ENCODE results near the gene OPTC.
A peak's percentile ranks its signal among the peaks of the same experiment; 100 is the strongest.

Gene OPTC

DNA sequence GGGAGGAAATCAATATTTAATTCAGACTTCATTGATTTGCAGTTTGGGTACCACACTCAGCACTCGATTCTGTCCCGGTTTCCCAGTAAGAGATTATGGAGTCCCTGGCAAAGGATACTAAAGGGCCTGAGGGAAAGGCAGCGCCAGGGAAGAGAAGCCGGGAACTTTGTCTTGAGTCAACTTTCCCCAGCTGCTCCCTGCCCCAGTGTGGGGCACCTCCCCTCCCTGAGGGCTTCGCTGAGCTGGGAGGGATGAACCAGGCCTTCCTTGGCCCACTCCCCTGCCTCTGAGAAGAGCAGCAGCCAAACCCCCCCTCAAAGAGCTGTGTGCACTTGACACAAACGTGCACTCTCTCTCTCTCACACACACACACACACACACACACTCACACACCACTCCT is 32.6 kb downstream of the OPTC start:
- H2BK5ac ChIP-seq (ENCODE audit: low read length): no peak overlapping the region
- no peak overlapping the region for H3K9ac ChIP-seq (ENCODE audit: low read length)
- no peaks in the 10 kb centered on the region for H3K4me1 ChIP-seq (ENCODE audit: control insufficient read depth, low read depth, low read length)
- no peaks in the 10 kb centered on the region for H3K79me1 ChIP-seq (ENCODE audit: low read length)
- H3K4ac ChIP-seq (ENCODE audit: low read depth, low read length): no peak overlapping the region
- no peak overlapping the region for H2AK5ac ChIP-seq (ENCODE audit: low read length)
- no peak overlapping the region for H2BK15ac ChIP-seq (replicated peaks; ENCODE audit: low read depth)
- H3K56ac ChIP-seq (ENCODE audit: low read length): peak overlapping the region; percentile 5
- H3K79me2 ChIP-seq (ENCODE audit: control insufficient read depth, insufficient read depth, low read length): no peaks in the 10 kb centered on the region
- no peak overlapping the region for H4K8ac ChIP-seq (ENCODE audit: low read depth, low read length)
- no peak overlapping the region for H3K4me2 ChIP-seq (ENCODE audit: low read length)
- no CpG with 5 or more reads among the region's 6 CpGs for WGBS (ENCODE audit: extremely low coverage, insufficient coverage, low lambda C conversion rate)
- H3K27ac ChIP-seq (ENCODE audit: low read depth, low read length): no peak overlapping the region
- H3K36me3 ChIP-seq (ENCODE audit: control insufficient read depth, insufficient read depth, low read length): no peaks in the 10 kb centered on the region
- H4K5ac ChIP-seq (ENCODE audit: low read length): no peak overlapping the region
- no peak overlapping the region for H3K23ac ChIP-seq (ENCODE audit: low read length)
- DNase-seq: no peak
- no peaks in the 10 kb centered on the region for H3K27me3 ChIP-seq (ENCODE audit: insufficient read depth, low read length, poor library complexity)
- no peak overlapping the region for H2BK120ac ChIP-seq (ENCODE audit: low read depth, low read length)
- no peak overlapping the region for H3K4me3 ChIP-seq (ENCODE audit: low read length)
- H3K18ac ChIP-seq (ENCODE audit: low read length): no peak overlapping the region

DNA sequence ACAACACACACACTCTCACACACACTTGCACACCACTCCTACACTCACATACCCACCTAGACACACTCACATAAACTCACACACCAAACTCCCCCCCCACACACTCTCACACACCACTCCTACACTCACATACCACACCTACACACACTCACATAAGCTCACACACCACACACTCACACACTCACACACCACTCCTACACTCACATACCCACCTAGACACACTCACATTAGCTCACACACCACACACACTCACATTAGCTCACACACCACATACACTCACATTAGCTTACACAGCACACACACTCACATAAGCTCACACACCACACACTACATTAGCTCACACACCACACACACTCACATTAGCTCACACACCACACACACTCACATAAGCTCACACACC is 33.1 kb downstream of the OPTC start:
- no peak overlapping the region for H3K23ac ChIP-seq (ENCODE audit: low read length)
- H2BK15ac ChIP-seq (replicated peaks; ENCODE audit: low read depth): no peak overlapping the region
- DNase-seq: no peak
- no peaks in the 10 kb centered on the region for H3K4me1 ChIP-seq (ENCODE audit: control insufficient read depth, low read depth, low read length)
- H3K27ac ChIP-seq (ENCODE audit: low read depth, low read length): no peak overlapping the region
- H3K36me3 ChIP-seq (ENCODE audit: control insufficient read depth, insufficient read depth, low read length): no peaks in the 10 kb centered on the region
- H3K4me2 ChIP-seq (ENCODE audit: low read length): no peak overlapping the region
- no peak overlapping the region for H3K9ac ChIP-seq (ENCODE audit: low read length)
- H3K79me2 ChIP-seq (ENCODE audit: control insufficient read depth, insufficient read depth, low read length): no peaks in the 10 kb centered on the region
- H3K4ac ChIP-seq (ENCODE audit: low read depth, low read length): no peak overlapping the region
- H3K27me3 ChIP-seq (ENCODE audit: insufficient read depth, low read length, poor library complexity): no peaks in the 10 kb centered on the region
- H3K18ac ChIP-seq (ENCODE audit: low read length): no peak overlapping the region
- no peaks in the 10 kb centered on the region for H3K79me1 ChIP-seq (ENCODE audit: low read length)
- H2BK5ac ChIP-seq (ENCODE audit: low read length): no peak overlapping the region
- H3K56ac ChIP-seq (ENCODE audit: low read length): peak overlapping the region; percentile 5
- no peak overlapping the region for H2BK120ac ChIP-seq (ENCODE audit: low read depth, low read length)
- H2AK5ac ChIP-seq (ENCODE audit: low read length): no peak overlapping the region
- no peak overlapping the region for H3K4me3 ChIP-seq (ENCODE audit: low read length)
- H4K5ac ChIP-seq (ENCODE audit: low read length): no peak overlapping the region
- no peak overlapping the region for H4K8ac ChIP-seq (ENCODE audit: low read depth, low read length)

GRCh38 chr1:203528063-203528462 is 34.1 kb downstream of the OPTC start:
- Histone ChIP-seq H3K4ac (ENCODE audit: low read depth, low read length) (no peak overlapping the region), H3K4me3 (ENCODE audit: low read length) (no peak overlapping the region), H3K27me3 (ENCODE audit: insufficient read depth, low read length, poor library complexity) (no peaks in the 10 kb centered on the region), H3K4me1 (ENCODE audit: control insufficient read depth, low read depth, low read length) (no peaks in the 10 kb centered on the region), H4K8ac (ENCODE audit: low read depth, low read length) (no peak overlapping the region), H3K27ac (ENCODE audit: low read depth, low read length) (no peak overlapping the region), H2BK15ac (replicated peaks; ENCODE audit: low read depth) (no peak overlapping the region), H2BK5ac (ENCODE audit: low read length) (no peak overlapping the region), H3K23ac (ENCODE audit: low read length) (no peak overlapping the region), H3K4me2 (ENCODE audit: low read length) (no peak overlapping the region), H4K5ac (ENCODE audit: low read length) (no peak overlapping the region), H3K36me3 (ENCODE audit: control insufficient read depth, insufficient read depth, low read length) (no peaks in the 10 kb centered on the region), H3K18ac (ENCODE audit: low read length) (no peak overlapping the region), H3K56ac (ENCODE audit: low read length) (no peak overlapping the region), H3K79me1 (ENCODE audit: low read length) (no peaks in the 10 kb centered on the region), H3K79me2 (ENCODE audit: control insufficient read depth, insufficient read depth, low read length) (no peaks in the 10 kb centered on the region), H2AK5ac (ENCODE audit: low read length) (no peak overlapping the region), H2BK120ac (ENCODE audit: low read depth, low read length) (no peak overlapping the region), H3K9ac (ENCODE audit: low read length) (no peak overlapping the region)
- no CpG with 5 or more reads among the region's 3 CpGs for WGBS (ENCODE audit: extremely low coverage, insufficient coverage, low lambda C conversion rate)
- no peak for DNase-seq

DNA sequence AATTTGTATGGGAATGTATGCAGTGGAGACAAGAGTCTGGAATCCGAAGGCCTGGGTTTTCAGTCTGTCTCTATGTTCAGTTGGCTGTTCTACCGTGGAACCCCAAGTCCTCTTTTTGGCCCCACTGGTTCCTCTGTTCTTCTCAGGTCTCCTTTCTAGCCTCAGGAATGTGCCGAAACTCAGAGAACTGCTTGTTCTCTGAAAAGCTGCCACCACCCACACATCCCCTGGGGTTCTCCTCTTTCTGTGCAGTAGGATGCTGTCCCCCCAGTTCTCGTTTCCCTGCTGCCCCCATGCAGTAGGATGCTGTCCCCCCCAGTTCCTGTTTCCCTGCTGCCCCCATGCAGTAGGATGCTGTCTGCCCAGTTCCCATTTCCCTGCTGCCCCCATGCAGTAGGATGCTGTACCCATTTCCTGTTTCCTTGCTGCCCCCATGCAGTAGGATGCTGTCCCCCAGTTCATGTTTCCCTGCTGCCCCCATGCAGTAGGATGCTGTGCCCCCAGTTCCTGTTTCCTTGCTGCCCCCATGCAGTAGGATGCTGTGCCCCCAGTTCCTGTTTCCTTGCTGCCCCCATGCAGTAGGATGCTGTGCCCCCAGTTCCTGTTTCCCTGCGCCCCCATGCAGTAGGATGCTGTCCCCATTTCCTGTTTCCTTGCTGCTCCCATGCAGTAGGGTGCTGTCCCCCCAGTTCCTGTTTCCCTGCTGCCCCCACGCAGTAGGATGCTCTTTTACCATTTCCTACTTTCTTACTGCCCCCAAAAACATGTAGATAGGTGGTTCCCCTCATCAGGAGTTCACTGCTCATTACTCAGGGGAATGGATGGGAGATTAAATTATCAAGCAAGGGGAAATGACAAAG is 35.3 kb downstream of the OPTC start:
- no peaks in the 10 kb centered on the region for H3K36me3 ChIP-seq (ENCODE audit: control insufficient read depth, insufficient read depth, low read length)
- H3K27ac ChIP-seq (ENCODE audit: low read depth, low read length): no peak overlapping the region
- H3K4me3 ChIP-seq (ENCODE audit: low read length): no peak overlapping the region
- no peak overlapping the region for H3K18ac ChIP-seq (ENCODE audit: low read length)
- H3K56ac ChIP-seq (ENCODE audit: low read length): no peak overlapping the region
- H3K9ac ChIP-seq (ENCODE audit: low read length): no peak overlapping the region
- no peaks in the 10 kb centered on the region for H3K79me2 ChIP-seq (ENCODE audit: control insufficient read depth, insufficient read depth, low read length)
- no peak overlapping the region for H3K4ac ChIP-seq (ENCODE audit: low read depth, low read length)
- no peaks in the 10 kb centered on the region for H3K4me1 ChIP-seq (ENCODE audit: control insufficient read depth, low read depth, low read length)
- H3K23ac ChIP-seq (ENCODE audit: low read length): no peak overlapping the region
- H2AK5ac ChIP-seq (ENCODE audit: low read length): no peak overlapping the region
- H2BK5ac ChIP-seq (ENCODE audit: low read length): no peak overlapping the region
- no peak overlapping the region for H4K5ac ChIP-seq (ENCODE audit: low read length)
- no peaks in the 10 kb centered on the region for H3K79me1 ChIP-seq (ENCODE audit: low read length)
- H2BK120ac ChIP-seq (ENCODE audit: low read depth, low read length): no peak overlapping the region
- H2BK15ac ChIP-seq (replicated peaks; ENCODE audit: low read depth): no peak overlapping the region
- H3K27me3 ChIP-seq (ENCODE audit: insufficient read depth, low read length, poor library complexity): no peaks in the 10 kb centered on the region
- no peak for DNase-seq
- no peak overlapping the region for H4K8ac ChIP-seq (ENCODE audit: low read depth, low read length)
- no peak overlapping the region for H3K4me2 ChIP-seq (ENCODE audit: low read length)
- no CpG with 5 or more reads among the region's 6 CpGs for WGBS (ENCODE audit: extremely low coverage, insufficient coverage, low lambda C conversion rate)

DNA sequence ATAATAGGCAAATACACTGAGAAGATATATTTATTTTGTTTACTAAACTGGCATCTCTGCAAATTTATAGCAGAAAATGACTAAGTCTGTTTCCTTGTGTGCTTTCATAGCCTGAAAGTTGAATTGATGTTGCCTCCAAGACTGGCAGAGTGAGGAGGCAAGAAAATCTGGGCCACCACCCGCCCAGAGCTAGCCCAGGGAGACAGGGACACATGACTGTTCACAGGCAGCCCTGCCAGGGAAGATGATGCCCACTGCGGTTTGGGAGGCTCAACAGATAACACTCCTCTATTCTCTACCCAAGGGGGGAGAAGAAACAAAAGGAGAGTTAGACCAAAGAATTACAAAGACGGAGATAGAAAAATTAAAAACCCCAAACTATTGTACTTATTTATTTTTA is 37.1 kb downstream of the OPTC start:
- Histone ChIP-seq H3K4ac (ENCODE audit: low read depth, low read length) (no peak overlapping the region), H2BK120ac (ENCODE audit: low read depth, low read length) (no peak overlapping the region), H2BK5ac (ENCODE audit: low read length) (no peak overlapping the region), H3K36me3 (ENCODE audit: control insufficient read depth, insufficient read depth, low read length) (no peaks in the 10 kb centered on the region), H3K4me3 (ENCODE audit: low read length) (no peak overlapping the region), H3K27me3 (ENCODE audit: insufficient read depth, low read length, poor library complexity) (no peaks in the 10 kb centered on the region), H3K18ac (ENCODE audit: low read length) (no peak overlapping the region), H3K23ac (ENCODE audit: low read length) (no peak overlapping the region), H4K8ac (ENCODE audit: low read depth, low read length) (no peak overlapping the region), H3K79me2 (ENCODE audit: control insufficient read depth, insufficient read depth, low read length) (no peaks in the 10 kb centered on the region), H3K27ac (ENCODE audit: low read depth, low read length) (no peak overlapping the region), H3K56ac (ENCODE audit: low read length) (no peak overlapping the region), H2AK5ac (ENCODE audit: low read length) (no peak overlapping the region), H3K4me1 (ENCODE audit: control insufficient read depth, low read depth, low read length) (no peaks in the 10 kb centered on the region), H3K4me2 (ENCODE audit: low read length) (no peak overlapping the region), H3K79me1 (ENCODE audit: low read length) (no peaks in the 10 kb centered on the region), H4K5ac (ENCODE audit: low read length) (no peak overlapping the region), H2BK15ac (replicated peaks; ENCODE audit: low read depth) (no peak overlapping the region), H3K9ac (ENCODE audit: low read length) (no peak overlapping the region)
- DNase-seq: no peak
- WGBS (ENCODE audit: extremely low coverage, insufficient coverage, low lambda C conversion rate): no CpG with 5 or more reads among the region's 3 CpGs

DNA sequence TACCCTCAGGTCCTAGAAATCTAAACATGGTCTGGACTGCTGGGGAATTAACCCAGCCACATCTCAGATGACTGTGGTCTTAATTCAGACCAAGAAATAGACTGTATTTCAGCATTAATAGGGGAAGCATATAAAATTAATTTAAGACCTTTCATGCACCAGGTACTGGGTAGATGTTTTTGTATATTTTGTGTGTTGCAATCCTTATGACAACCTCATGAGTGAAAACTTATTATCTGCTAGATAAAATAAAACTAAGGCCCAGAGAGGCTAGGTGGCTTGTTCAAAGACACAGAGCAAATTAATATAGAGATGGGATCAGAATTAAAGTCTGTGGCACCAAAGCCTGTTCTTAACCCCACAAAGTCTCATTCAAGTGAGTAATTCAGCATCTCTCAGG is 40.1 kb downstream of the OPTC start:
- H2BK120ac ChIP-seq (ENCODE audit: low read depth, low read length): no peak overlapping the region
- no peak overlapping the region for H2BK15ac ChIP-seq (replicated peaks; ENCODE audit: low read depth)
- H4K8ac ChIP-seq (ENCODE audit: low read depth, low read length): no peak overlapping the region
- no peak overlapping the region for H3K23ac ChIP-seq (ENCODE audit: low read length)
- H2AK5ac ChIP-seq (ENCODE audit: low read length): no peak overlapping the region
- H3K27me3 ChIP-seq (ENCODE audit: insufficient read depth, low read length, poor library complexity): no peaks in the 10 kb centered on the region
- H3K4ac ChIP-seq (ENCODE audit: low read depth, low read length): no peak overlapping the region
- H3K4me2 ChIP-seq (ENCODE audit: low read length): no peak overlapping the region
- no peaks in the 10 kb centered on the region for H3K36me3 ChIP-seq (ENCODE audit: control insufficient read depth, insufficient read depth, low read length)
- no peak overlapping the region for H3K18ac ChIP-seq (ENCODE audit: low read length)
- no peak overlapping the region for H3K4me3 ChIP-seq (ENCODE audit: low read length)
- H3K4me1 ChIP-seq (ENCODE audit: control insufficient read depth, low read depth, low read length): no peaks in the 10 kb centered on the region
- DNase-seq: no peak
- H3K79me2 ChIP-seq (ENCODE audit: control insufficient read depth, insufficient read depth, low read length): no peaks in the 10 kb centered on the region
- no peak overlapping the region for H3K27ac ChIP-seq (ENCODE audit: low read depth, low read length)
- no peak overlapping the region for H2BK5ac ChIP-seq (ENCODE audit: low read length)
- no peak overlapping the region for H3K9ac ChIP-seq (ENCODE audit: low read length)
- H4K5ac ChIP-seq (ENCODE audit: low read length): no peak overlapping the region
- H3K79me1 ChIP-seq (ENCODE audit: low read length): no peaks in the 10 kb centered on the region
- H3K56ac ChIP-seq (ENCODE audit: low read length): no peak overlapping the region
